Mesendoderm (in vitro differentiated cells): Measurements from ENCODE around the gene ACSF2.

ENCODE experiments used
- DNase-seq: peaks from one replicate; pipeline ENCODE4 v3.0.0; 2013
- H2AK5ac ChIP-seq: 2 replicates; pipeline ENCODE4 v1.6.1; 2013; ENCODE audit warnings: low read length, inconsistent platforms
- H2BK120ac ChIP-seq: 2 replicates; pipeline ENCODE4 v1.6.1; 2013; ENCODE audit warnings: low read depth, mild to moderate bottlenecking, low read length, moderate library complexity, mixed read lengths
- H2BK15ac ChIP-seq: replicated peaks from 2 replicates; pipeline ENCODE4 v1.6.1; 2013; ENCODE audit warnings: low read depth, mild to moderate bottlenecking, moderate library complexity
- H2BK5ac ChIP-seq: 2 replicates; pipeline ENCODE4 v1.6.1; 2013; ENCODE audit warnings: low read length, inconsistent platforms
- H3K18ac ChIP-seq: 2 replicates; pipeline ENCODE4 v1.6.1; 2013; ENCODE audit warnings: mild to moderate bottlenecking, low read length, mixed read lengths
- H3K23ac ChIP-seq: one replicate; pipeline ENCODE4 v1.6.1; 2013; ENCODE audit warnings: low read length
- H3K27ac ChIP-seq: 2 replicates; pipeline ENCODE4 v1.5.1; 2013; ENCODE audit warnings: low read depth, mild to moderate bottlenecking, inconsistent platforms, low read length, moderate library complexity
- H3K27me3 ChIP-seq: 2 replicates; pipeline ENCODE4 v1.6.1; 2013; ENCODE audit warnings: low read length, control low read depth, mild to moderate bottlenecking, inconsistent platforms; ENCODE audit not compliant: insufficient read depth, poor library complexity
- H3K36me3 ChIP-seq: 2 replicates; pipeline ENCODE4 v1.6.1; 2013; ENCODE audit warnings: low read length, inconsistent platforms; ENCODE audit not compliant: control insufficient read depth, insufficient read depth
- H3K4ac ChIP-seq: one replicate; pipeline ENCODE4 v1.6.1; 2013; ENCODE audit warnings: low read depth, mild to moderate bottlenecking, low read length, moderate library complexity
- H3K4me1 ChIP-seq: 2 replicates; pipeline ENCODE4 v1.6.1; 2013; ENCODE audit warnings: low read depth, low read length, inconsistent platforms; ENCODE audit not compliant: control insufficient read depth
- H3K4me2 ChIP-seq: 2 replicates; pipeline ENCODE4 v1.6.1; 2013; ENCODE audit warnings: low read length
- H3K4me3 ChIP-seq: 2 replicates; pipeline ENCODE4 v1.5.1; 2013; ENCODE audit warnings: mild to moderate bottlenecking, low read length
- H3K56ac ChIP-seq: one replicate; pipeline ENCODE4 v1.6.1; 2013; ENCODE audit warnings: low read length
- H3K79me1 ChIP-seq: 2 replicates; pipeline ENCODE4 v1.6.1; 2013; ENCODE audit warnings: low read length, inconsistent platforms
- H3K79me2 ChIP-seq: 2 replicates; pipeline ENCODE4 v1.6.1; 2013; ENCODE audit warnings: mild to moderate bottlenecking, low read length; ENCODE audit not compliant: control insufficient read depth, insufficient read depth
- H3K9ac ChIP-seq: 2 replicates; pipeline ENCODE4 v1.6.1; 2013; ENCODE audit warnings: low read length, inconsistent platforms
- H4K5ac ChIP-seq: one replicate; pipeline ENCODE4 v1.6.1; 2013; ENCODE audit warnings: low read length
- H4K8ac ChIP-seq: one replicate; pipeline ENCODE4 v1.6.1; 2013; ENCODE audit warnings: low read depth, mild to moderate bottlenecking, control low read depth, low read length, moderate library complexity
- WGBS: extraction: QIAGEN DNeasy Blood & Tissue Kit; methylation state at CpG from one replicate; pipeline ENCODE4 v1.1.7; 2013; ENCODE audit warnings: low lambda C conversion rate, missing lambda C conversion rate; ENCODE audit not compliant: insufficient coverage; ENCODE audit errors: extremely low coverage; 5-methylcytosine and 5-hydroxymethylcytosine counted together

ACSF2 gene

GRCh38 chr17:50468304-50469207, 42.5 kb downstream of the ACSF2 start, which contains the start of gene CHAD:
TSS of gene CHAD (minus strand) at chr17:50468880. CDS start at chr17:50468813, 67 bp downstream.
- no peaks in the 10 kb centered on the region for H3K4me1 ChIP-seq
- H4K8ac ChIP-seq = no peak within 1 kb of the TSS
- H3K4me2 ChIP-seq = peak within 1 kb of the TSS; percentile 11
- no peak within 1 kb of the TSS for H2AK5ac ChIP-seq
- H2BK120ac ChIP-seq = no peak within 1 kb of the TSS
- no peaks in the 10 kb centered on the region for H3K27me3 ChIP-seq
- H2BK5ac ChIP-seq = no peak within 1 kb of the TSS
- H2BK15ac ChIP-seq = no peak within 1 kb of the TSS
- peak within 1 kb of the TSS; percentile 37 for H3K9ac ChIP-seq
- H3K4me3 ChIP-seq = no peak within 1 kb of the TSS
- no peaks in the 10 kb centered on the region for H3K36me3 ChIP-seq
- H3K4ac ChIP-seq = no peak within 1 kb of the TSS
- no peaks in the 10 kb centered on the region for H3K79me1 ChIP-seq
- H3K27ac ChIP-seq = no peak within 1 kb of the TSS
- H3K18ac ChIP-seq = no peak within 1 kb of the TSS
- peak within 1 kb of the TSS; percentile 62 for H3K56ac ChIP-seq
- no peak for DNase-seq
- H3K79me2 ChIP-seq = no peaks in the 10 kb centered on the region
- H3K23ac ChIP-seq = no peak within 1 kb of the TSS
- no CpG with 5 or more reads among the region's 71 CpGs for WGBS
- H4K5ac ChIP-seq = no peak within 1 kb of the TSS

GRCh38 chr17:50469208-50469605, 43.2 kb downstream of the ACSF2 start:
- Histone ChIP-seq H3K4me2 (peak overlapping the region; percentile 11), H3K23ac (no peak overlapping the region), H3K79me2 (no peaks in the 10 kb centered on the region), H3K27ac (no peak overlapping the region), H3K4me1 (no peaks in the 10 kb centered on the region), H2AK5ac (no peak overlapping the region), H3K56ac (peak overlapping the region; percentile 62), H3K9ac (peak overlapping the region; percentile 7), H3K4ac (no peak overlapping the region), H2BK5ac (no peak overlapping the region), H2BK15ac (no peak overlapping the region), H4K5ac (no peak overlapping the region), H3K18ac (no peak overlapping the region), H3K27me3 (no peaks in the 10 kb centered on the region), H4K8ac (no peak overlapping the region), H3K36me3 (no peaks in the 10 kb centered on the region), H3K4me3 (no peak overlapping the region), H3K79me1 (no peaks in the 10 kb centered on the region), H2BK120ac (no peak overlapping the region)
- WGBS = no CpG with 5 or more reads among the region's 37 CpGs
- no peak for DNase-seq

- Histone ChIP-seq H3K36me3 (no peaks in the 10 kb centered on the region), H3K23ac (no peak overlapping the region), H2AK5ac (no peak overlapping the region), H3K18ac (no peak overlapping the region), H3K79me1 (no peaks in the 10 kb centered on the region), H3K79me2 (no peaks in the 10 kb centered on the region), H3K4me2 (no peak overlapping the region), H4K5ac (no peak overlapping the region), H3K4me1 (no peaks in the 10 kb centered on the region), H3K27me3 (no peaks in the 10 kb centered on the region), H3K56ac (peak overlapping the region; percentile 62), H4K8ac (no peak overlapping the region), H3K4ac (no peak overlapping the region), H3K9ac (no peak overlapping the region), H2BK15ac (no peak overlapping the region), H2BK120ac (no peak overlapping the region), H3K4me3 (no peak overlapping the region), H3K27ac (no peak overlapping the region), H2BK5ac (no peak overlapping the region)
- DNase-seq = no peak
- WGBS = no CpG with 5 or more reads among the region's 19 CpGs
Measured at GRCh38 chr17:50469671-50470305, 43.8 kb downstream of the ACSF2 start.

GRCh38 chr17:50470426-50470825, 44.4 kb downstream of the ACSF2 start:
- H3K27ac ChIP-seq = no peak overlapping the region
- H3K27me3 ChIP-seq = no peaks in the 10 kb centered on the region

GRCh38 chr17:50471009-50471905, 45.2 kb downstream of the ACSF2 start:
- no peak overlapping the region for H3K23ac ChIP-seq
- H3K27ac ChIP-seq = no peak overlapping the region
- H3K4me3 ChIP-seq = no peak overlapping the region
- H2BK5ac ChIP-seq = no peak overlapping the region
- whole genome bisulfite sequencing = no CpG with 5 or more reads among the region's 22 CpGs
- H3K79me2 ChIP-seq = no peaks in the 10 kb centered on the region
- H3K56ac ChIP-seq = no peak overlapping the region
- H2BK15ac ChIP-seq = no peak overlapping the region
- no peak overlapping the region for H2BK120ac ChIP-seq
- H3K79me1 ChIP-seq = no peaks in the 10 kb centered on the region
- H3K9ac ChIP-seq = no peak overlapping the region
- H3K27me3 ChIP-seq = no peaks in the 10 kb centered on the region
- H3K4me1 ChIP-seq = no peaks in the 10 kb centered on the region
- no peak overlapping the region for H4K5ac ChIP-seq
- no peak for DNase-seq
- no peak overlapping the region for H3K4ac ChIP-seq
- no peak overlapping the region for H3K4me2 ChIP-seq
- no peak overlapping the region for H2AK5ac ChIP-seq
- no peaks in the 10 kb centered on the region for H3K36me3 ChIP-seq
- H3K18ac ChIP-seq = no peak overlapping the region
- no peak overlapping the region for H4K8ac ChIP-seq

More at GRCh38 chr17:50470426-50470825, 44.4 kb downstream of the ACSF2 start:
- H3K79me1 ChIP-seq = no peaks in the 10 kb centered on the region
- no peaks in the 10 kb centered on the region for H3K4me1 ChIP-seq
- no peaks in the 10 kb centered on the region for H3K79me2 ChIP-seq
- H3K56ac ChIP-seq = no peak overlapping the region
- H3K4me2 ChIP-seq = no peak overlapping the region
- WGBS = no CpG with 5 or more reads among the region's 6 CpGs
- H3K23ac ChIP-seq = no peak overlapping the region
- H4K5ac ChIP-seq = no peak overlapping the region
- H2BK120ac ChIP-seq = no peak overlapping the region
- no peak for DNase-seq
- H4K8ac ChIP-seq = no peak overlapping the region
- no peak overlapping the region for H2AK5ac ChIP-seq
- no peak overlapping the region for H2BK5ac ChIP-seq
- H2BK15ac ChIP-seq = no peak overlapping the region
- H3K18ac ChIP-seq = no peak overlapping the region
- H3K9ac ChIP-seq = no peak overlapping the region
- no peak overlapping the region for H3K4ac ChIP-seq
- no peaks in the 10 kb centered on the region for H3K36me3 ChIP-seq
- no peak overlapping the region for H3K4me3 ChIP-seq
